H1 (cell line): Measurements from ENCODE around the gene ADSS1. TPM values are rescaled to one million over a fixed set of nuclear protein-coding genes. Genes with fewer than 3 reads are reported as not detected.
A peak's percentile ranks its signal among the peaks of the same experiment; 100 is the strongest.

Experiments
- CTCF ChIA-PET: fragments of 300-600 bp; sonication (Branson Sonifier 250); formaldehyde crosslinking; loops from one replicate; lab custom pipeline; 2021; ENCODE audit not compliant: partially characterized antibody; lab: Charles Lee
- POLR2A ChIA-PET: fragments of 300-600 bp; sonication (Branson Sonifier 250); formaldehyde crosslinking; loops from one replicate; lab custom pipeline; 2021; ENCODE audit warnings: inconsistent platforms; ENCODE audit not compliant: partially characterized antibody; lab: Charles Lee
- DNase-seq, 2 experiments: peaks; one replicate each; pipeline versions ENCODE4 v3.0.0 to v3.0.0-alpha.2; 2010 to 2022; ENCODE audit warnings: low spot score in 2 of 2, low read depth in 1 of 2, mixed read lengths in 1 of 2
- FAIRE-seq: peaks from 2 replicates; lab custom pipeline; 2011; peaks lifted over from hg19 to GRCh38; lab: Jason Lieb, UNC
- H2AFZ ChIP-seq: 2 replicates; pipeline ENCODE4 v1.8.1; 2012; ENCODE audit warnings: low read length, inconsistent platforms
- H2AK5ac ChIP-seq: 2 replicates; pipeline ENCODE4 v1.6.1; 2013; ENCODE audit warnings: low read depth, low read length
- H2BK120ac ChIP-seq: replicated peaks from 2 replicates; pipeline ENCODE3; 2013; ENCODE audit warnings: low read depth, low read length, inconsistent platforms
- H2BK12ac ChIP-seq: 2 replicates; pipeline ENCODE4 v1.6.1; 2013; ENCODE audit warnings: low read depth, low read length
- H2BK15ac ChIP-seq: 2 replicates; pipeline ENCODE4 v1.6.1; 2013; ENCODE audit warnings: low read length
- H2BK20ac ChIP-seq: 2 replicates; pipeline ENCODE4 v1.6.1; 2013; ENCODE audit warnings: low read length
- H2BK5ac ChIP-seq: 2 replicates; pipeline ENCODE4 v1.6.1; 2013; ENCODE audit warnings: low read depth, low read length
- H3K14ac ChIP-seq: 2 replicates; pipeline ENCODE4 v1.6.1; 2013; ENCODE audit warnings: inconsistent platforms; ENCODE audit not compliant: insufficient read length
- H3K18ac ChIP-seq: 2 replicates; pipeline ENCODE4 v1.6.1; 2013; ENCODE audit warnings: low read length; ENCODE audit errors: extremely low read depth
- H3K23ac ChIP-seq: 2 replicates; pipeline ENCODE4 v1.6.1; 2013; ENCODE audit warnings: inconsistent platforms; ENCODE audit not compliant: insufficient read length
- H3K23me2 ChIP-seq: 2 replicates; pipeline ENCODE4 v1.6.1; 2013; ENCODE audit warnings: low read depth, low read length
- H3K27ac ChIP-seq: 2 replicates; pipeline ENCODE4 v1.6.1; 2011; ENCODE audit warnings: low read depth, low read length, inconsistent platforms
- H3K27me3 ChIP-seq, 4 experiments: replicated peaks in 1 of 4; 1 replicate in 1 of 4; 2 replicates in 3 of 4; pipeline versions ENCODE4 v1.6.1 to v1.8.1; 2011 to 2013; ENCODE audit warnings: low read length in 3 of 4, mild to moderate bottlenecking in 3 of 4, inconsistent platforms in 2 of 4, mixed read lengths in 2 of 4, moderate library complexity in 1 of 4; ENCODE audit not compliant: control insufficient read depth in 3 of 4, insufficient read depth in 3 of 4; ENCODE audit errors: extremely low read depth in 1 of 4
- H3K36me3 ChIP-seq, 4 experiments: 2 replicates each; pipeline versions ENCODE4 v1.6.1 to v1.8.1; 2011 to 2013; ENCODE audit warnings: mild to moderate bottlenecking in 4 of 4, low read length in 3 of 4, moderate library complexity in 2 of 4, control low read depth in 1 of 4, inconsistent platforms in 1 of 4; ENCODE audit not compliant: insufficient read depth in 4 of 4, control insufficient read depth in 2 of 4
- H3K4ac ChIP-seq: replicated peaks from 2 replicates; pipeline ENCODE3; 2013; ENCODE audit warnings: low read length, low read depth, mixed read lengths, inconsistent platforms; ENCODE audit not compliant: insufficient read length
- H3K4me1 ChIP-seq, 4 experiments: replicated peaks in 1 of 4; 1 replicate in 1 of 4; 2 replicates in 3 of 4; pipeline versions ENCODE4 v1.6.1 to v1.8.1; 2011 to 2013; ENCODE audit warnings: low read length in 3 of 4, inconsistent platforms in 2 of 4, mixed read lengths in 1 of 4; ENCODE audit not compliant: insufficient read depth in 4 of 4, control insufficient read depth in 3 of 4
- H3K4me2 ChIP-seq, 2 experiments: 2 replicates each; pipeline versions ENCODE4 v1.6.1 to v1.8.1; 2011 to 2013; ENCODE audit warnings: low read depth in 2 of 2, low read length in 2 of 2, control low read depth in 1 of 2, inconsistent platforms in 1 of 2, mild to moderate bottlenecking in 1 of 2; ENCODE audit not compliant: insufficient read depth in 1 of 2
- H3K4me3 ChIP-seq, 4 experiments: fragments of 200-600, 300-600 bp in 1 of 4; sonication (generic), shearing (Covaris generic), sonication (Bioruptor Twin) in 1 of 4; 2 replicates each; pipeline versions ENCODE4 v1.5.1 to v1.8.1; 2011 to 2016; ENCODE audit warnings: low read length in 4 of 4, low read depth in 3 of 4, control low read depth in 2 of 4, inconsistent platforms in 2 of 4, mild to moderate bottlenecking in 2 of 4, mixed read lengths in 1 of 4, moderate library complexity in 1 of 4; ENCODE audit not compliant: insufficient read depth in 2 of 4; ENCODE audit errors: extremely low read depth in 1 of 4
- H3K56ac ChIP-seq: replicated peaks from 2 replicates; pipeline ENCODE3; 2013; ENCODE audit warnings: low read depth, mild to moderate bottlenecking, mixed read lengths, low read length, inconsistent platforms; ENCODE audit not compliant: insufficient read length
- H3K79me1 ChIP-seq: 2 replicates; pipeline ENCODE4 v1.6.1; 2013; ENCODE audit warnings: low read depth, low read length, control low read depth
- H3K79me2 ChIP-seq, 2 experiments: 2 replicates each; pipeline versions ENCODE4 v1.6.1 to v1.8.1; 2012 to 2013; ENCODE audit warnings: low read length in 2 of 2, mild to moderate bottlenecking in 2 of 2, inconsistent platforms in 1 of 2; ENCODE audit not compliant: insufficient read depth in 2 of 2, control insufficient read depth in 1 of 2
- H3K9ac ChIP-seq, 4 experiments: replicated peaks in 1 of 4; 1 replicate in 1 of 4; 2 replicates in 3 of 4; pipeline versions ENCODE4 v1.6.1 to v1.8.1; 2011 to 2013; ENCODE audit warnings: low read depth in 3 of 4, low read length in 3 of 4, control low read depth in 2 of 4, mild to moderate bottlenecking in 2 of 4, moderate library complexity in 2 of 4, inconsistent platforms in 1 of 4; ENCODE audit errors: extremely low read depth in 1 of 4
- H3K9me3 ChIP-seq, 2 experiments: 2 replicates each; pipeline versions ENCODE4 v1.6.1 to v1.8.1; 2012 to 2013; ENCODE audit warnings: mild to moderate bottlenecking in 2 of 2, moderate library complexity in 2 of 2, control low read depth in 1 of 2, inconsistent platforms in 1 of 2, low read depth in 1 of 2, low read length in 1 of 2, mixed read lengths in 1 of 2; ENCODE audit not compliant: insufficient read depth in 2 of 2
- H4K20me1 ChIP-seq, 2 experiments: replicated peaks in 1 of 2; 2 replicates each; pipeline versions ENCODE3 to v1.8.1; 2011 to 2013; ENCODE audit warnings: inconsistent platforms in 2 of 2, low read length in 2 of 2, mild to moderate bottlenecking in 1 of 2; ENCODE audit not compliant: insufficient read depth in 2 of 2, control insufficient read depth in 1 of 2
- H4K5ac ChIP-seq: 2 replicates; pipeline ENCODE4 v1.6.1; 2013; ENCODE audit warnings: low read length, low read depth, mixed read lengths, inconsistent platforms; ENCODE audit not compliant: insufficient read length
- H4K8ac ChIP-seq: 2 replicates; pipeline ENCODE4 v1.8.0; 2013; ENCODE audit warnings: mild to moderate bottlenecking, moderate library complexity, low read length, inconsistent platforms; ENCODE audit not compliant: insufficient read depth; ENCODE audit errors: extremely low read depth
- H4K91ac ChIP-seq: replicated peaks from 2 replicates; pipeline ENCODE3; 2013; ENCODE audit warnings: low read length, mixed read lengths, inconsistent platforms; ENCODE audit not compliant: insufficient read length
- EZH2 ChIP-seq: fragments of 200-600 bp; sonication (generic); IDR thresholded peaks from 2 replicates; pipeline ENCODE4 v1.7.1; 2012; ENCODE audit warnings: low read depth, mild to moderate bottlenecking, moderate library complexity, low read length, inconsistent platforms; ENCODE audit not compliant: severe bottlenecking
- FOSL1 ChIP-seq: IDR thresholded peaks from 2 replicates; pipeline ENCODE4 v1.6.1; 2011; ENCODE audit warnings: mild to moderate bottlenecking, low read depth, low read length, moderate library complexity; ENCODE audit not compliant: insufficient read depth
- GABPA ChIP-seq: IDR thresholded peaks from 2 replicates; pipeline ENCODE4 v1.6.1; 2011; ENCODE audit warnings: mild to moderate bottlenecking, low read length, moderate library complexity, borderline replicate concordance; ENCODE audit not compliant: insufficient read depth
- JUN ChIP-seq: IDR thresholded peaks from 2 replicates; pipeline ENCODE4 v1.6.1; 2011; ENCODE audit warnings: low read depth, mild to moderate bottlenecking, improper control_type of control experiment, low read length
- KDM5A ChIP-seq: fragments of 200-600 bp; IDR thresholded peaks from 2 replicates; pipeline ENCODE4 v1.7.1; 2012; ENCODE audit warnings: mild to moderate bottlenecking, low read length, inconsistent platforms, mixed read lengths
- NRF1 ChIP-seq: IDR thresholded peaks from 2 replicates; pipeline ENCODE4 v1.6.1; 2011; ENCODE audit warnings: mild to moderate bottlenecking, low read depth, low read length, improper control_type of control experiment
- WGBS, 2 experiments: shearing (Covaris generic) in 1 of 2; methylation state at CpG; one replicate each; pipeline versions ENCODE4 v1.1.6 to v1.1.7; 2013 to 2015; ENCODE audit warnings: low lambda C conversion rate in 2 of 2, mixed read lengths in 2 of 2, inconsistent platforms in 1 of 2, low coverage in 1 of 2, missing lambda C conversion rate in 1 of 2; ENCODE audit not compliant: insufficient replicate concordance in 2 of 2, insufficient coverage in 1 of 2, insufficient read length in 1 of 2; ENCODE audit errors: extremely low coverage in 1 of 2, missing lambda C conversion rate in 1 of 2; 5-methylcytosine and 5-hydroxymethylcytosine counted together
- polyA plus RNA-seq, 7 experiments: library from polyadenylated mRNA; depleted of rRNA in 3 of 7; stranded (reverse) in 5 of 7; unstranded in 2 of 7; fragments of >200 nt in 5 of 7; fragments of 200-250 nt in 2 of 7; gene quantifications; 1 replicate in 5 of 7; 2 replicates in 1 of 7; 4 replicates in 1 of 7; pipeline versions ENCODE4 v1.2.1 to v1.2.3, GENCODE V29; 2011 to 2013; ENCODE audit warnings: missing spikeins in 2 of 7, mixed read lengths in 2 of 7
- total RNA-seq: library from RNA; stranded (reverse); fragmentation: NEBNext Ultra II Directional; extraction: Animal tissue kit (Norgen Biotek cat#: 25700); gene quantifications from 2 replicates; pipeline ENCODE4 v1.2.1, GENCODE V29; 2021

ADSS1 gene
- total and polyA plus RNA-seq, 2 of the 8 experiments (the other 6 are each of a cell fraction or from before 2014, with no cell fraction given): 7.1 to 7.9 TPM

- Histone ChIP-seq H2BK12ac (0 out of 2 replicates have a peak overlapping the region, but pooled peaks have one; percentile 50), H3K4me3 (no peak overlapping the region), H3K18ac (peak overlapping the region; percentile 48), H3K4ac (no peak overlapping the region), H3K79me1 (0 out of 2 replicates have a peak, but pooled peaks cover 5% of the 10 kb centered on the region), H3K79me2 (no peaks in the 10 kb centered on the region), H4K20me1 (peaks cover 1 to 31% of the 10 kb centered on the region in 2 experiments), H3K56ac (no peak overlapping the region), H4K91ac (peak overlapping the region; percentile 34), H2BK5ac (peak overlapping the region; percentile 66; the same call in 1 of the 2 replicates), H3K23me2 (no peaks in the 10 kb centered on the region; the same call in 1 of the 2 replicates), H3K9me3 (peaks cover 6 to 17% of the 10 kb centered on the region in 2 experiments), H2AFZ (no peak overlapping the region), H2AK5ac (no peak overlapping the region), H2BK120ac (no peak overlapping the region), H4K5ac (no peak overlapping the region), H2BK15ac (no peak overlapping the region), H4K8ac (peak overlapping the region; percentile 71), H3K27me3 (no peaks in the 10 kb centered on the region; a peak in 1 of 7 replicates), H3K27ac (no peak overlapping the region), H3K23ac (no peak overlapping the region), H3K36me3 (peaks cover 0 to 29% (median 12%) of the 10 kb centered on the region in 4 experiments; a peak in 6 of 8 replicates), H2BK20ac (0 out of 2 replicates have a peak overlapping the region, but pooled peaks have one; percentile 61), H3K4me1 (peaks cover 0 to 17% (median 12%) of the 10 kb centered on the region in 4 experiments; a peak in 5 of 7 replicates), H3K9ac (no peak overlapping the region), H3K14ac (no peak overlapping the region), H3K4me2 (peak overlapping the region in 1 of 2 experiments; percentile 7; a peak in 1 of 4 replicates)
- ChIA-PET CTCF (interaction anchor here (0.8 to 9.1 kb wide), 8 partner anchors 9 to 54 kb away, joined by 3 to 70 read pairs (median 3); no protein-coding TSS in a partner anchor), POLR2A (interaction anchor here (1.7 to 1.8 kb wide), 2 partner anchors 22 to 68 kb away, joined by 4 to 6 read pairs; no protein-coding TSS in a partner anchor)
- DNase-seq (no peak), FAIRE-seq (no peak)
- WGBS, 2 experiments: 76% methylated on average over 14 of the region's 14 CpGs; no CpG with 5 or more reads in 1 of the 2 experiments
- TF ChIP-seq KDM5A (no peak), NRF1 (no peak), GABPA (no peak), FOSL1 (peak; percentile 65; the same call in 1 of the 2 replicates), EZH2 (no peak), JUN (no peak)
These were observed 23.8 kb upstream of the ADSS1 start for GRCh38 chr14:104700225-104700651.
